HEK293T (cell line): ENCODE measurements around the gene AQP5.

Experiments used
- CTCF ChIA-PET: fragments of 350-600 bp; formaldehyde crosslinking; extraction: SDS; loops from one replicate; lab custom pipeline; 2021; ENCODE audit warnings: antibody characterized with exemption, inconsistent platforms; lab: Yijun Ruan, JAX
- POLR2A ChIA-PET: fragments of 350-600 bp; formaldehyde crosslinking; extraction: SDS; loops from one replicate; lab custom pipeline; 2020; ENCODE audit warnings: antibody characterized with exemption, inconsistent platforms; lab: Yijun Ruan, JAX
- DNase-seq: peaks from one replicate; pipeline ENCODE4 v3.0.0; 2012; ENCODE audit warnings: mixed read lengths; ENCODE audit errors: extremely low spot score
- ARNT ChIP-seq: fragments of 450-650 bp; IDR thresholded peaks from 2 replicates; pipeline ENCODE4 v1.6.1; 2017; ENCODE audit warnings: mild to moderate bottlenecking
- BHLHE40 ChIP-seq: fragments of 450-650 bp; IDR thresholded peaks from 2 replicates; pipeline ENCODE4 v1.6.1; 2016; ENCODE audit warnings: mild to moderate bottlenecking, moderate library complexity, borderline replicate concordance
- CTBP1 ChIP-seq: fragments of 450-650 bp; IDR thresholded peaks from 2 replicates; pipeline ENCODE4 v1.6.1; 2016; ENCODE audit warnings: borderline replicate concordance
- ELF4 ChIP-seq: fragments of 450-650 bp; IDR thresholded peaks from 2 replicates; pipeline ENCODE4 v1.6.1; 2017; ENCODE audit warnings: antibody characterized with exemption
- FOXA1 ChIP-seq: fragments of 450-650 bp; IDR thresholded peaks from 2 replicates; pipeline ENCODE4 v1.6.1; 2016; ENCODE audit warnings: mild to moderate bottlenecking
- FOXK2 ChIP-seq: fragments of 450-650 bp; IDR thresholded peaks from 2 replicates; pipeline ENCODE4 v1.6.1; 2016; ENCODE audit warnings: mild to moderate bottlenecking
- FOXM1 ChIP-seq: fragments of 450-650 bp; IDR thresholded peaks from 2 replicates; pipeline ENCODE4 v1.6.1; 2017; ENCODE audit warnings: mild to moderate bottlenecking, borderline replicate concordance
- HDGF ChIP-seq: fragments of 450-650 bp; IDR thresholded peaks from 2 replicates; pipeline ENCODE4 v1.6.1; 2017; ENCODE audit warnings: antibody characterized with exemption, borderline replicate concordance
- L3MBTL2 ChIP-seq: fragments of 450-650 bp; conservative IDR thresholded peaks from 2 replicates; pipeline ENCODE4 v1.6.1; 2016; ENCODE audit warnings: mild to moderate bottlenecking
- LEF1 ChIP-seq: fragments of 450-650 bp; IDR thresholded peaks from 2 replicates; pipeline ENCODE4 v1.6.1; 2017; ENCODE audit warnings: mild to moderate bottlenecking, borderline replicate concordance
- NFRKB ChIP-seq: fragments of 450-650 bp; IDR thresholded peaks from 2 replicates; pipeline ENCODE4 v1.6.1; 2016; ENCODE audit warnings: mild to moderate bottlenecking, moderate library complexity
- SP1 ChIP-seq: fragments of 450-650 bp; IDR thresholded peaks from 2 replicates; pipeline ENCODE4 v1.6.1; 2017
- SUZ12 ChIP-seq: fragments of 450-650 bp; IDR thresholded peaks from 2 replicates; pipeline ENCODE4 v1.6.1; 2016; ENCODE audit warnings: mild to moderate bottlenecking
- TARDBP ChIP-seq: fragments of 450-650 bp; IDR thresholded peaks from 2 replicates; pipeline ENCODE4 v1.6.1; 2016
- ZNF384 ChIP-seq: fragments of 450-650 bp; IDR thresholded peaks from 2 replicates; pipeline ENCODE4 v1.6.1; 2016
- TF ChIP-seq, protein P1 (sequence below): fragments of 450-650 bp; IDR thresholded peaks from 2 replicates; pipeline ENCODE4 v1.6.1; 2016

The AQP5 gene

DNA sequence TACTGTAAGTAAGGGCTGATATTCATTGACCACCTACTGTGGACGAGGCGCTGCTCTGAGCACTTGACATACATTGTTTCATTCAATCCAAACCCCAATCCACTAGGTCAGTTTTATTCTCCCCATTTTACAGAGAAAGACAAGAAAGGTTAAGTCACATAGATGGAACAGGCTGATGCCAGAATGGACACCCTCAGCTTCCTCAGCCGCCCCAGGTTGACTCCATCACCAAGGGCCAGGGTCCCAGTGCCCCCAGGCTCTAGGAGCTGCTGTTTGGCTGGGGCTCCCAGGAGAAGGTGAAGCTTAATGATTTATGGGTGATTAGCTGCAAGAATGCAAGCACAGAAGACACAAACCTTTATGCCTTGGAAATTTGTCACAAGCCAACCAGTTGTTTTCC lies 11.8 kb upstream of the AQP5 start:
- DNase-seq = no peak
- no peak for TF ChIP-seq SP1
- TF ChIP-seq ELF4 = no peak
- no peak for TF ChIP-seq CTBP1
- TF ChIP-seq FOXM1 = no peak
- TF ChIP-seq FOXA1 = no peak
- TF ChIP-seq, protein P1, sequence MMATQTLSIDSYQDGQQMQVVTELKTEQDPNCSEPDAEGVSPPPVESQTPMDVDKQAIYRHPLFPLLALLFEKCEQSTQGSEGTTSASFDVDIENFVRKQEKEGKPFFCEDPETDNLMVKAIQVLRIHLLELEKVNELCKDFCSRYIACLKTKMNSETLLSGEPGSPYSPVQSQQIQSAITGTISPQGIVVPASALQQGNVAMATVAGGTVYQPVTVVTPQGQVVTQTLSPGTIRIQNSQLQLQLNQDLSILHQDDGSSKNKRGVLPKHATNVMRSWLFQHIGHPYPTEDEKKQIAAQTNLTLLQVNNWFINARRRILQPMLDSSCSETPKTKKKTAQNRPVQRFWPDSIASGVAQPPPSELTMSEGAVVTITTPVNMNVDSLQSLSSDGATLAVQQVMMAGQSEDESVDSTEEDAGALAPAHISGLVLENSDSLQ = no peak
- no peak for TF ChIP-seq FOXK2
- TF ChIP-seq ZNF384 = no peak
- TF ChIP-seq LEF1 = no peak
- TF ChIP-seq L3MBTL2 = no peak
- no peak for TF ChIP-seq HDGF
- TF ChIP-seq SUZ12 = no peak
- no peak for TF ChIP-seq BHLHE40
- TF ChIP-seq TARDBP = no peak
- no peak for TF ChIP-seq NFRKB
- TF ChIP-seq ARNT = no peak
- ChIA-PET POLR2A (no interaction called here), CTCF (interaction anchor here (1.0 to 1.4 kb wide), 2 partner anchors 17 to 89 kb away, joined by 3 to 4 read pairs; no protein-coding TSS in a partner anchor)

DNA sequence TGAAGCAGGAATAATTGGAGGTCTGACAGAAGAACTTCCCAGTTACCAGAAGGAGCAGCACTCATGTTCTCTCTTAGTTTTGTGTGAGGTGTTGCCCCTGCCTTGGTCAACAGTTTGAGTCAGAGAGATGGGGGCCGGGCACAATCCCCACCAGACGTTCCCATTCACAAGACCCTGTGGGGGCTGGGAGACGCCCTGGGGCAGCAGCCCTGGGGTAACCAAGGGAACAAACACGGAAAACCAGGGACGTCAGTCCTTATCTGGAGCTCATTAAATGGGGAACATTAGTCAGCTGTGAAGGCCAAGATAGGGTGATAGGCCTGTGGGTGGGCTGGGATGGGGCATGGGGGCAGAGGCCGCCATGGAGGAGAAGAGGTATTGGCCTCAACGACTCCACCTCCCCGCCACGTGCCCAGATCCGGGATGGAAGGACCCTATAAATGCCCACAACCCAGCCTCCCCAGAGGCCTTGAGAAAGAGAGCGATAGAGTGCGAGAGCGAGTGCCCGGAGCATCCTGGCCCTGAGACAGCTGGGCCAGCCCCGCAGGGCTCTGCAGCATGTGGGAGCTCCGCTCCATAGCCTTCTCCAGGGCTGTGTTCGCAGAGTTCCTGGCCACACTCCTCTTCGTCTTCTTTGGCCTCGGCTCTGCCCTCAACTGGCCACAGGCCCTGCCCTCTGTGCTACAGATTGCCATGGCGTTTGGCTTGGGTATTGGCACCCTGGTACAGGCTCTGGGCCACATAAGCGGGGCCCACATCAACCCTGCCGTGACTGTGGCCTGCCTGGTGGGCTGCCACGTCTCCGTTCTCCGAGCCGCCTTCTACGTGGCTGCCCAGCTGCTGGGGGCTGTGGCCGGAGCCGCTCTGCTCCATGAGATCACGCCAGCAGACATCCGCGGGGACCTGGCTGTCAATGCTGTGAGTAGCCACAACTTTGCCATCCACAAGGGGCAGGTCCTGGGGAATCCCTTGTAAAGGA lies 11.1 kb upstream of the AQP5 start, which contains the start of gene AQP2:
Gene AQP2 (plus strand): TSS at position 465 of the 979 bp plus-strand sequence. CDS start 94 bp downstream, at position 559.
- CTCF ChIA-PET = interaction anchor here (1.0 to 1.4 kb wide), 2 partner anchors 16 to 88 kb away, joined by 3 to 4 read pairs; no protein-coding TSS in a partner anchor
- no peak for DNase-seq
- TF ChIP-seq SUZ12 (no peak), ARNT (no peak), TARDBP (no peak), SP1 (no peak), HDGF (no peak), NFRKB (no peak), FOXK2 (no peak), ZNF384 (no peak), ELF4 (no peak), FOXA1 (no peak)
- TF ChIP-seq, protein P1 = no peak
- POLR2A ChIA-PET = interaction anchor here (1.0 kb wide), 1 partner anchor 9 kb away, joined by 3 read pairs; no protein-coding TSS in a partner anchor

DNA sequence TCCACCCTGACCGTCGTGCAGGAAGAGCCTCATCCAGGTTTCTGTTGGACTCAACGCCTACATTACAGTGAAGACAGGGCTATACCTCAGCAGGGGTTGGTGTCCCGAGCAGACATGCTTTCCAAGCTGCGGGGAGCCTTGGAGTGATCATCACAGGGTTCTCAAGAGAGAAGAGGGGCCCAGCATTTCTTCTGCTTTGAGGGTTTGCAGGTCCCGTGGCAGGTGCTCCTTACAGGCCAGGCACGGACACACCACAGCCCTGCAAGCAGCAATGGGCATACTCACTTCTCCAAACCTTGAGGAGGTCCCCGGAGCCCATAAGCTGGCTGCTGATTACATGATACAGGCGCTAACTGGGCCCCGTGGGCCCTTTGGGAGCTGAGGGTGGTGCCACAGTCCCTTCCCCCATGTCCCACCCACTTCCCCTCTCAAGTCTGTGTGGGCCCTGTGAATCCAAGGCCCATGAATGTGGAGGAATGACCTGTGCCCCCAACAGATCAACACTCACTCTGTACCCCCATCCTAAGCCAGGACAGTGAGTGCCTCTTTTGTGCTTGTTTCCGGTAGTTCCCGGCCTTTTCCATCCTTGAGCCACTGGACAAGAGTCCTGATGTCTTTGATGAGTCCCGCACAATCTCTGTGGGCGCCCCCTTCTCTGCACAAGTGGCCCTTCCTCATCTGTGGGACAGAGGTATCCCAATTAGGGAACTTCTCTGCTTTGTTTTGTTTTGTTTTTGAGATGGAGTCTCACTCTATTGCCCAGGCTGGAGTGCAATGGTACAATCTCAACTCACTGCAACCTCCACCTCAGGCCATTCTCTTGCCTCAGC lies 10.0 kb upstream of the AQP5 start:
- DNase-seq = no peak
- TF ChIP-seq FOXM1 = no peak
- no peak for TF ChIP-seq FOXK2
- no peak for TF ChIP-seq CTBP1
- TF ChIP-seq FOXA1 = no peak
- TF ChIP-seq NFRKB = no peak
- no peak for TF ChIP-seq ZNF384
- TF ChIP-seq SUZ12 = no peak
- no peak for TF ChIP-seq TARDBP
- no peak for TF ChIP-seq BHLHE40
- no peak for TF ChIP-seq LEF1
- no peak for TF ChIP-seq L3MBTL2
- TF ChIP-seq ELF4 = no peak
- TF ChIP-seq HDGF = no peak
- TF ChIP-seq ARNT = no peak
- TF ChIP-seq, protein P1 = no peak
- POLR2A ChIA-PET = no interaction called here
- CTCF ChIA-PET = no interaction called here

DNA sequence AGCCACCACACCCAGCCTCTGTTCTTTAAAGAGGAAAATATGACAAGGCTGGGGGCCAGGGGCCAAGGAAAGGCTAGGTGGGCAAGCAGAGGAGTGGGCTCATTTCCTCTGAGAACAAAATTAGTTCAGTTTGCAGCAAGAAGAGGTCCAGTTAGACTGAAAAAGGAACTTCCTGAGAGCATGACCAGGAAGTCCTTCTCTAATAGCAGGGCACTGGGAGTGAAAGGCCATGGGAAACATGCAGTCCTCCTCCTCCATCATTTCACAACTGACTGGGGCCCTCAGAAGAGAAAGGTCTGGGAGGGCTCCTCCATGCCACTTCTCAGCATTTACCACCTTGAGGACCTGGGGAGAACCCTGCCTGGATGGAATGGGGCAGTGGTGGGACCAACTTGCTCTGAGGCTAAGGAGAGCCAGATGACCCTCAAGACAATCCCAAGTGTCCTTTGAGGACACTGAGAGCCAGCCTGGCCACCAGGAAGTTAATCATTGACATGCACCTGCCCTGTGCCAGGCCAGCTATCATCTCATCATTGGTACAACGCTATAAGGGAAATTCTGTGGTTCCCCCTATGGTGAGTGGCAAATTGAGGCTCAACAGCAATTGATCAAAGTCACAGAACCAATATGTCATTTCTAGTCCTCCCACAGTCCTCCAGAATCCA lies 9.1 kb upstream of the AQP5 start:
- ChIA-PET CTCF (no interaction called here), POLR2A (no interaction called here)
- TF ChIP-seq FOXM1 (no peak), L3MBTL2 (no peak), NFRKB (no peak), SP1 (no peak), LEF1 (no peak), FOXA1 (no peak), FOXK2 (no peak), CTBP1 (no peak), ZNF384 (no peak), ELF4 (no peak), TARDBP (no peak), HDGF (no peak), BHLHE40 (no peak), ARNT (no peak), SUZ12 (no peak)
- TF ChIP-seq, protein P1 = no peak
- no peak for DNase-seq
